ENCODE results near the gene BAG3. TPM values are rescaled to one million over a fixed set of nuclear protein-coding genes. Genes with fewer than 3 reads are reported as not detected.
A peak's percentile ranks its signal among the peaks of the same experiment; 100 is the strongest.

Gene BAG3
- total RNA-seq, 1 experiment from 2014 or later: 57.0 TPM

DNA sequence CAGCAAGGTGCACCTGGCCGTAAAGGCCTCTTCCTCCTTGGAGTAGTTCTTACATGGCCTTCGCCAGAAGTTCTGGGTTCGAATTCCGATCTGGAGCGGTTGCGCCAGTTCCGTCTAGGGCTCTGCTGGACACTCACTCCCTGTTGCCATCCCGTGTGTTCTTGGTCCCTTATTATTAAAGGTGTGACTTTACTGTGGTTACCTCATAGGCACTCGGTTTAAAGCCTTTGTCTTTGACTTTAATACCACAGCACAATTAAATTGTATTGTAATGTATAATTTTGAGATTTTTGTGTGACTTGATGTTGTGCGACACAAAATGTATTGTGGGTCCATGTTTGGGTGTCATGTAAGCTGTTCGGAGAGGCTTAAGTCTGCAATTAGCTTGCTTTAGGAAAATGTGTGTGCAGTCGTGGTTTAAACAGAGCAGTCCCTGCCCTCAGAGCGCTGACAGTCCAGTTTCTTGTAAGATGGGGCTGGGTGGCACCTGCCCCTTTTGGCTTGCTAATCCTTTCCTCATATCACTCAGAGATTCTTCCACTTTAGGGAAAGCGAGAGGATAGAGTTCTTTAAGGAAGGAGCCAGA is 75.6 kb downstream of the BAG3 start:
- no peaks in the 10 kb centered on the region for H3K9me2 ChIP-seq (ENCODE audit: insufficient read depth)
- H3K4me3 ChIP-seq (replicated peaks in 1 of 2; ENCODE audit: low read depth in 1 of 2, low read length in 2 of 2): peak overlapping the region; percentile 71 to 76
- H3K79me2 ChIP-seq (ENCODE audit: insufficient read depth, low read length): peaks cover 24% of the 10 kb centered on the region
- H3K9me3 ChIP-seq (ENCODE audit: control insufficient read depth in 1 of 2, insufficient read depth in 1 of 2, low read depth in 1 of 2, low read length in 2 of 2): no peaks in the 10 kb centered on the region
- RAD21 ChIA-PET (ENCODE audit: low non-redundant PET in 1 of 2, low total read pairs in 2 of 2, uncharacterized antibody in 2 of 2, unreplicated experiment in 2 of 2): interaction anchor here in 1 of 2 experiments (1.1 kb wide), 1 partner anchor 40 kb away, joined by 4 read pairs; no protein-coding TSS in a partner anchor
- H3K4me1 ChIP-seq (ENCODE audit: control insufficient read depth in 1 of 2, insufficient read depth in 2 of 2, low read length in 2 of 2): peaks cover 15 to 23% of the 10 kb centered on the region in 2 experiments
- POLR2A ChIA-PET: interaction anchor here (0.7 to 1.5 kb wide), 3 partner anchors 8 to 11 kb away, joined by 3 to 12 read pairs (median 10); no protein-coding TSS in a partner anchor
- BruUV-seq (replicated peaks): no TSS peak
- no peaks in the 10 kb centered on the region for H3K36me3 ChIP-seq (ENCODE audit: control insufficient read depth in 1 of 2, insufficient read depth in 2 of 2, low read length in 2 of 2)
- CTCF ChIA-PET: interaction anchor here (1.5 to 2.1 kb wide), 3 partner anchors 9 to 118 kb away, joined by 5 to 10 read pairs (median 9); no protein-coding TSS in a partner anchor
- H3K27me3 ChIP-seq (ENCODE audit: insufficient read depth, low read length): no peaks in the 10 kb centered on the region
- DNase-seq (ENCODE audit: low read depth, low spot score) (no peak), ATAC-seq (no peak)
- no peak overlapping the region; the same call in 1 of the 2 replicates for H3K27ac ChIP-seq (ENCODE audit: low read depth, low read length)
- TF ChIP-seq POLR2A (IDR thresholded peaks at IDR 0.05; ENCODE audit: borderline replicate concordance, extremely low read depth, insufficient read depth, insufficient read length): no peak
- TF ChIP-seq, protein P1, sequence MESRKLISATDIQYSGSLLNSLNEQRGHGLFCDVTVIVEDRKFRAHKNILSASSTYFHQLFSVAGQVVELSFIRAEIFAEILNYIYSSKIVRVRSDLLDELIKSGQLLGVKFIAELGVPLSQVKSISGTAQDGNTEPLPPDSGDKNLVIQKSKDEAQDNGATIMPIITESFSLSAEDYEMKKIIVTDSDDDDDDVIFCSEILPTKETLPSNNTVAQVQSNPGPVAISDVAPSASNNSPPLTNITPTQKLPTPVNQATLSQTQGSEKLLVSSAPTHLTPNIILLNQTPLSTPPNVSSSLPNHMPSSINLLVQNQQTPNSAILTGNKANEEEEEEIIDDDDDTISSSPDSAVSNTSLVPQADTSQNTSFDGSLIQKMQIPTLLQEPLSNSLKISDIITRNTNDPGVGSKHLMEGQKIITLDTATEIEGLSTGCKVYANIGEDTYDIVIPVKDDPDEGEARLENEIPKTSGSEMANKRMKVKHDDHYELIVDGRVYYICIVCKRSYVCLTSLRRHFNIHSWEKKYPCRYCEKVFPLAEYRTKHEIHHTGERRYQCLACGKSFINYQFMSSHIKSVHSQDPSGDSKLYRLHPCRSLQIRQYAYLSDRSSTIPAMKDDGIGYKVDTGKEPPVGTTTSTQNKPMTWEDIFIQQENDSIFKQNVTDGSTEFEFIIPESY (IDR thresholded peaks at IDR 0.05; ENCODE audit: extremely low read depth, insufficient replicate concordance, low read length): no peak
- no peak for TF ChIP-seq SIN3A (IDR thresholded peaks at IDR 0.05; ENCODE audit: low read depth)
- TF ChIP-seq ZFX (IDR thresholded peaks at IDR 0.05): no peak
- TF ChIP-seq SP1 (IDR thresholded peaks at IDR 0.05; ENCODE audit: low read depth): no peak
- no peak for TF ChIP-seq EZH2 (IDR thresholded peaks at IDR 0.05)
- TF ChIP-seq, protein P2, sequence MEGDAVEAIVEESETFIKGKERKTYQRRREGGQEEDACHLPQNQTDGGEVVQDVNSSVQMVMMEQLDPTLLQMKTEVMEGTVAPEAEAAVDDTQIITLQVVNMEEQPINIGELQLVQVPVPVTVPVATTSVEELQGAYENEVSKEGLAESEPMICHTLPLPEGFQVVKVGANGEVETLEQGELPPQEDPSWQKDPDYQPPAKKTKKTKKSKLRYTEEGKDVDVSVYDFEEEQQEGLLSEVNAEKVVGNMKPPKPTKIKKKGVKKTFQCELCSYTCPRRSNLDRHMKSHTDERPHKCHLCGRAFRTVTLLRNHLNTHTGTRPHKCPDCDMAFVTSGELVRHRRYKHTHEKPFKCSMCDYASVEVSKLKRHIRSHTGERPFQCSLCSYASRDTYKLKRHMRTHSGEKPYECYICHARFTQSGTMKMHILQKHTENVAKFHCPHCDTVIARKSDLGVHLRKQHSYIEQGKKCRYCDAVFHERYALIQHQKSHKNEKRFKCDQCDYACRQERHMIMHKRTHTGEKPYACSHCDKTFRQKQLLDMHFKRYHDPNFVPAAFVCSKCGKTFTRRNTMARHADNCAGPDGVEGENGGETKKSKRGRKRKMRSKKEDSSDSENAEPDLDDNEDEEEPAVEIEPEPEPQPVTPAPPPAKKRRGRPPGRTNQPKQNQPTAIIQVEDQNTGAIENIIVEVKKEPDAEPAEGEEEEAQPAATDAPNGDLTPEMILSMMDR (IDR thresholded peaks at IDR 0.05 in 2 of 3, conservative IDR thresholded peaks at IDR 0.05 in 1 of 3; ENCODE audit: borderline replicate concordance in 1 of 3, insufficient read depth in 1 of 3, low read depth in 2 of 3, low read length in 2 of 3): no peak
- TF ChIP-seq CEBPB (IDR thresholded peaks at IDR 0.05; ENCODE audit: low read depth): no peak
- no peak for TF ChIP-seq ZNF274 (IDR thresholded peaks at IDR 0.05; ENCODE audit: low read depth, low read length)
- TF ChIP-seq TCF7L2 (IDR thresholded peaks at IDR 0.05; ENCODE audit: borderline replicate concordance, extremely low read depth, insufficient read depth, insufficient read length): no peak
- no peak for TF ChIP-seq YY1 (IDR thresholded peaks at IDR 0.05; ENCODE audit: extremely low read depth, insufficient replicate concordance, low read depth, low read length)
- no peak for TF ChIP-seq POLR2AphosphoS5 (IDR thresholded peaks at IDR 0.05; ENCODE audit: low read depth, low read length)
- H3K9ac ChIP-seq (ENCODE audit: low read length): peak overlapping the region; percentile 69
- no peak overlapping the region for H2AFZ ChIP-seq (ENCODE audit: low read depth, low read length, poor library complexity, severe bottlenecking)
- H4K20me1 ChIP-seq (ENCODE audit: insufficient read depth): no peaks in the 10 kb centered on the region
- H3K4me2 ChIP-seq (ENCODE audit: low read length): peak overlapping the region; percentile 91
- intact Hi-C loops (cut with micrococcal nuclease): loop anchor here (2.0 to 5.0 kb wide), 2 partner anchors 76 to 129 kb away; partner anchors contain the start of genes BAG3 and TIAL1

Other genes starting within 250 kb of the BAG3 start
- 96.7 TPM for gene RGS10, start 108.7 kb upstream of the BAG3 start, total RNA-seq (2021; ENCODE audit: unreplicated experiment)
- gene TIAL1, start 54.4 kb upstream of the BAG3 start, total RNA-seq (2021; ENCODE audit: unreplicated experiment): 220 TPM
- gene INPP5F, start 74.7 kb downstream of the BAG3 start, total RNA-seq (2021; ENCODE audit: unreplicated experiment): 21.6 TPM
- 148 TPM for gene MCMBP, start 221.5 kb downstream of the BAG3 start, total RNA-seq (2021; ENCODE audit: unreplicated experiment)
- 122 TPM for gene SEC23IP, start 241.3 kb downstream of the BAG3 start, total RNA-seq (2021; ENCODE audit: unreplicated experiment)